Neutrophil (primary cell): ENCODE results near the gene CPEB1.
A peak's percentile ranks its signal among the peaks of the same experiment; 100 is the strongest.

ENCODE experiments used
- H3K27ac ChIP-seq: fragments of 200-600 bp; sonication (generic); 2 replicates; pipeline ENCODE4 v1.5.1; 2016; ENCODE audit warnings: mild to moderate bottlenecking, moderate library complexity
- H3K27me3 ChIP-seq: fragments of 200-600 bp; sonication (generic); 2 replicates; pipeline ENCODE4 v1.6.0; 2016; ENCODE audit warnings: mild to moderate bottlenecking
- H3K36me3 ChIP-seq: fragments of 200-600 bp; sonication (generic); 2 replicates; pipeline ENCODE4 v1.5.1; 2017
- H3K4me1 ChIP-seq, 2 experiments: fragments of 200-600 bp in 1 of 2; sonication (generic) in 1 of 2; 1 replicate in 1 of 2; 2 replicates in 1 of 2; pipeline versions ENCODE4 v1.5.1 to v1.6.1; 2013 to 2016; ENCODE audit warnings: low read depth in 1 of 2, low read length in 1 of 2, mild to moderate bottlenecking in 1 of 2, moderate library complexity in 1 of 2; ENCODE audit not compliant: control insufficient read depth in 1 of 2, insufficient read depth in 1 of 2
- H3K4me3 ChIP-seq, 2 experiments: fragments of 200-600 bp in 1 of 2; sonication (generic) in 1 of 2; 1 replicate in 1 of 2; 2 replicates in 1 of 2; pipeline ENCODE4 v1.5.1; 2013 to 2016; ENCODE audit warnings: low read depth in 1 of 2, low read length in 1 of 2, mild to moderate bottlenecking in 1 of 2, moderate library complexity in 1 of 2
- H3K9me3 ChIP-seq: fragments of 200-600 bp; sonication (generic); 2 replicates; pipeline ENCODE4 v1.5.1; 2016
- CTCF ChIP-seq: fragments of 200-600 bp; sonication (generic); IDR thresholded peaks from 2 replicates; pipeline ENCODE4 v1.5.1; 2016; ENCODE audit warnings: antibody characterized with exemption

Gene CPEB1

GRCh38 chr15:82545478-82545877, 101.7 kb downstream of the CPEB1 start:
- no peak overlapping the region for H3K27ac ChIP-seq
- H3K36me3 ChIP-seq: no peaks in the 10 kb centered on the region
- no peak overlapping the region for H3K4me3 ChIP-seq
- peaks cover 6 to 8% of the 10 kb centered on the region in 2 experiments for H3K4me1 ChIP-seq
- no peaks in the 10 kb centered on the region for H3K9me3 ChIP-seq
- H3K27me3 ChIP-seq: peaks cover 21% of the 10 kb centered on the region
- no peak for TF ChIP-seq CTCF

GRCh38 chr15:82545002-82545401, 102.2 kb downstream of the CPEB1 start:
- H3K4me3 ChIP-seq: no peak overlapping the region
- H3K36me3 ChIP-seq: no peaks in the 10 kb centered on the region

GRCh38 chr15:82544431-82544830, 102.7 kb downstream of the CPEB1 start:
- Histone ChIP-seq H3K36me3 (no peaks in the 10 kb centered on the region), H3K9me3 (no peaks in the 10 kb centered on the region), H3K27me3 (peaks cover 21% of the 10 kb centered on the region), H3K4me3 (no peak overlapping the region), H3K27ac (no peak overlapping the region), H3K4me1 (peaks cover 11 to 13% of the 10 kb centered on the region in 2 experiments)
- TF ChIP-seq CTCF: no peak

More at GRCh38 chr15:82545002-82545401, 102.2 kb downstream of the CPEB1 start:
- Histone ChIP-seq H3K27ac (no peak overlapping the region), H3K9me3 (no peaks in the 10 kb centered on the region), H3K4me1 (peaks cover 7 to 8% of the 10 kb centered on the region in 2 experiments), H3K27me3 (peaks cover 21% of the 10 kb centered on the region)
- no peak for TF ChIP-seq CTCF

- H3K9me3 ChIP-seq: no peaks in the 10 kb centered on the region
- peaks cover 21% of the 10 kb centered on the region for H3K27me3 ChIP-seq
- H3K4me1 ChIP-seq: peaks cover 18 to 22% of the 10 kb centered on the region in 2 experiments
- H3K36me3 ChIP-seq: peaks cover 5% of the 10 kb centered on the region
- TF ChIP-seq CTCF: no peak
- H3K27ac ChIP-seq: no peak overlapping the region
- no peak overlapping the region for H3K4me3 ChIP-seq
Observed at GRCh38 chr15:82543160-82543559, 104.0 kb downstream of the CPEB1 start.

- no peaks in the 10 kb centered on the region for H3K9me3 ChIP-seq
- peaks cover 25 to 27% of the 10 kb centered on the region in 2 experiments for H3K4me1 ChIP-seq
- peaks cover 26% of the 10 kb centered on the region for H3K36me3 ChIP-seq
- H3K4me3 ChIP-seq: peak overlapping the region; percentile 88 to 89
- TF ChIP-seq CTCF: no peak
- peaks cover 18% of the 10 kb centered on the region for H3K27me3 ChIP-seq
- H3K27ac ChIP-seq: peak overlapping the region; percentile 80
Observed at GRCh38 chr15:82540984-82541431, 106.2 kb downstream of the CPEB1 start.
